Measurements from ENCODE around the gene BRCA1.
"Not testable (repeated sequence)": the region's sequence is repeated elsewhere in the genome, so short reads cannot be mapped to it uniquely, and the experiment has no call there.

GRCh38 chr17:43053008-43053407 is 72.2 kb downstream of the BRCA1 start:
- not testable (repeated sequence) for TF ChIP-seq POLR2A, CTCF (IDR thresholded peaks at IDR 0.05)

Data from adrenal gland (tissue), 5 donors.